PC-3 (cell line): Measurements from ENCODE around the gene SPRYD4. TPM values are rescaled to one million over a fixed set of nuclear protein-coding genes. Genes with fewer than 3 reads are reported as not detected.

Source experiments
- ATAC-seq: fragments of 200-7000 bp; cut with Tn5 transposase; 2 replicates; pipeline ENCODE4 v1.9.1; 2020; ENCODE audit warnings: mild to moderate bottlenecking, moderate library complexity
- Bru-seq: library from RNA; stranded (reverse); fragments of 400-500 nt; gene quantifications from one replicate; lab custom pipeline; 2021; lab: Mats Ljungman, UMichigan
- BruChase-seq, 2 experiments: library from RNA; stranded (reverse); fragments of 400-500 nt; gene quantifications; one replicate each; lab custom pipeline; 2021; lab: Mats Ljungman, UMichigan
- BruUV-seq: library from RNA; stranded (reverse); fragments of 400-500 nt; replicated peaks from 2 replicates; lab custom pipeline; 2021; lab: Mats Ljungman, UMichigan
- CTCF ChIA-PET: fragments of 300-600 bp; sonication (Branson Sonifier 250); formaldehyde crosslinking; loops from one replicate; lab custom pipeline; 2022; ENCODE audit warnings: antibody characterized with exemption; lab: Charles Lee
- POLR2A ChIA-PET: fragments of 300-600 bp; sonication (Branson Sonifier 250); formaldehyde crosslinking; loops from one replicate; lab custom pipeline; 2022; ENCODE audit warnings: antibody characterized with exemption; ENCODE audit not compliant: unreplicated experiment; lab: Charles Lee
- DNase-seq: peaks from one replicate; pipeline ENCODE4 v3.0.0-alpha.2; 2015
- H2AFZ ChIP-seq: fragments of 300-600 bp; sonication (generic); 2 replicates; pipeline ENCODE4 v1.6.0; 2016; ENCODE audit warnings: antibody characterized with exemption, low read length
- H3F3A ChIP-seq: fragments of 300-600 bp; sonication (generic); one replicate; pipeline ENCODE4 v1.6.0; 2017; ENCODE audit warnings: antibody characterized with exemption, low read length, control low read depth, mild to moderate bottlenecking; ENCODE audit not compliant: unreplicated experiment
- H3K27ac ChIP-seq: fragments of 300-600 bp; sonication (generic); 2 replicates; pipeline ENCODE4 v1.5.1; 2016; ENCODE audit warnings: mild to moderate bottlenecking, low read length
- H3K27me3 ChIP-seq: fragments of 300-600 bp; sonication (generic); 2 replicates; pipeline ENCODE4 v1.6.1; 2016; ENCODE audit warnings: low read length, mixed read lengths
- H3K36me3 ChIP-seq: fragments of 300-600 bp; sonication (generic); 2 replicates; pipeline ENCODE4 v1.6.1; 2016; ENCODE audit warnings: low read depth, mixed run types, low read length, mixed read lengths
- H3K4me1 ChIP-seq: fragments of 300-600 bp; sonication (generic); 2 replicates; pipeline ENCODE4 v1.5.1; 2016; ENCODE audit warnings: low read length; ENCODE audit not compliant: insufficient read depth
- H3K4me2 ChIP-seq: fragments of 300-600 bp; sonication (generic); 2 replicates; pipeline ENCODE4 v1.6.0; 2016; ENCODE audit warnings: low read length
- H3K4me3 ChIP-seq: fragments of 300-600 bp; sonication (generic); 2 replicates; pipeline ENCODE4 v1.5.1; 2016; ENCODE audit warnings: mild to moderate bottlenecking, low read length, mixed read lengths
- H3K79me2 ChIP-seq: fragments of 300-600 bp; sonication (generic); 2 replicates; pipeline ENCODE4 v1.6.1; 2017; ENCODE audit warnings: low read length, mixed read lengths
- H3K9ac ChIP-seq: fragments of 300-600 bp; sonication (generic); 2 replicates; pipeline ENCODE4 v1.6.0; 2016; ENCODE audit warnings: mild to moderate bottlenecking, low read length
- H3K9me2 ChIP-seq: fragments of 300-600 bp; sonication (generic); replicated peaks from 2 replicates; pipeline ENCODE4 v1.6.1; 2016; ENCODE audit warnings: mixed run types, low read length, mixed read lengths
- H3K9me3 ChIP-seq: fragments of 300-600 bp; sonication (generic); 2 replicates; pipeline ENCODE4 v1.6.1; 2016; ENCODE audit warnings: low read length, mixed read lengths
- H4K20me1 ChIP-seq: fragments of 300-600 bp; sonication (generic); 2 replicates; pipeline ENCODE4 v1.6.1; 2016; ENCODE audit warnings: low read length, mixed read lengths
- CTCF ChIP-seq: fragments of 300-600 bp; sonication (generic); conservative IDR thresholded peaks from 2 replicates; pipeline ENCODE4 v1.5.1; 2017; ENCODE audit warnings: antibody characterized with exemption, low read depth, mild to moderate bottlenecking, low read length
- EZH2 ChIP-seq: fragments of 300-600 bp; sonication (generic); IDR thresholded peaks from one replicate; pipeline ENCODE4 v1.6.1; 2017; ENCODE audit warnings: antibody characterized with exemption, mild to moderate bottlenecking, low read length; ENCODE audit not compliant: unreplicated experiment
- EZH2phosphoT487 ChIP-seq: fragments of 300-600 bp; sonication (generic); IDR thresholded peaks from 2 replicates; pipeline ENCODE4 v1.6.1; 2018; ENCODE audit warnings: mild to moderate bottlenecking, antibody characterized with exemption, low read length, borderline replicate concordance
- intact Hi-C: fragments of 100-400 bp; cut with micrococcal nuclease; formaldehyde crosslinking; loops from 2 replicates; pipeline ENCODE4 v1.9.0; 2023
- long read RNA-seq: library from polyadenylated mRNA; unstranded; transcript quantifications from one replicate; pipeline ENCODE4 v2.0.0, GENCODE V29; 2021; ENCODE audit not compliant: unreplicated experiment
- total RNA-seq: library from RNA; depleted of rRNA; stranded (reverse); fragments of >200 nt; gene quantifications from 2 replicates; pipeline ENCODE4 v1.2.3, GENCODE V29; 2014; rRNA removed

The SPRYD4 gene
- total RNA-seq: 3.4 and 3.7 TPM in 2 replicates
- Bru-seq, nascent RNA: percentile 83 among the genes with signal in this experiment
- percentile 78 among the genes with signal in this experiment for BruChase-seq, experiment 1, labeled RNA remaining after a 6-hour chase
- BruChase-seq, experiment 2, labeled RNA remaining after a 2-hour chase: percentile 77 among the genes with signal in this experiment
- long read RNA-seq, full-length matches to known transcripts: 9 of 14 reads
- long read RNA-seq, partial matches to known transcripts: 0 of 14 reads
- long read RNA-seq, other reads (novel, unspliced or antisense): 5 of 14 reads

- BruUV-seq: TSS peak; percentile 63
- peak; percentile 87 for ATAC-seq
Observed at GRCh38 chr12:56468216-56469006, at the start of gene SPRYD4. SPRYD4 (plus strand) TSS chr12:56468578; CDS start chr12:56468592, 14 bp downstream.

GRCh38 chr12:56420411-56420810, 48.0 kb upstream of the SPRYD4 start:
- Histone ChIP-seq H4K20me1 (no peaks in the 10 kb centered on the region), H3K9ac (no peak overlapping the region), H3K36me3 (peaks cover 32% of the 10 kb centered on the region), H3K4me3 (no peak overlapping the region), H3F3A (no peaks in the 10 kb centered on the region), H3K4me2 (no peak overlapping the region), H3K9me3 (no peaks in the 10 kb centered on the region), H3K9me2 (no peaks in the 10 kb centered on the region), H3K27ac (no peak overlapping the region), H3K27me3 (no peaks in the 10 kb centered on the region), H2AFZ (no peak overlapping the region), H3K4me1 (no peaks in the 10 kb centered on the region), H3K79me2 (no peaks in the 10 kb centered on the region)
- POLR2A ChIA-PET: no interaction called here
- intact Hi-C loops: no loop called here
- no TSS peak for BruUV-seq
- DNase-seq: no peak
- CTCF ChIA-PET: no interaction called here
- no peak for TF ChIP-seq EZH2phosphoT487
- TF ChIP-seq EZH2: no peak
- no peak for TF ChIP-seq CTCF
- no peak for ATAC-seq

More at GRCh38 chr12:56468216-56469006, at the start of gene SPRYD4:
- no peaks in the 10 kb centered on the region for H3K9me3 ChIP-seq
- H3K4me3 ChIP-seq: peak within 1 kb of the TSS; percentile 97
- ChIA-PET POLR2A (no interaction called here), CTCF (no interaction called here)
- H2AFZ ChIP-seq: peak within 1 kb of the TSS; percentile 94
- no peaks in the 10 kb centered on the region for H3K36me3 ChIP-seq
- no peaks in the 10 kb centered on the region for H3K9me2 ChIP-seq
- H3K4me1 ChIP-seq: peaks cover 17% of the 10 kb centered on the region
- peak within 1 kb of the TSS; percentile 76 for H3K27ac ChIP-seq
- peak; percentile 94 for DNase-seq
- no peaks in the 10 kb centered on the region for H3F3A ChIP-seq
- peak within 1 kb of the TSS; percentile 97 for H3K4me2 ChIP-seq
- TF ChIP-seq EZH2phosphoT487 (no peak), CTCF (peak; percentile 64), EZH2 (no peak)
- no peaks in the 10 kb centered on the region for H4K20me1 ChIP-seq
- H3K9ac ChIP-seq: peak within 1 kb of the TSS; percentile 99
- no peaks in the 10 kb centered on the region for H3K27me3 ChIP-seq
- intact Hi-C loops: loop anchor here (10.0 kb wide), 1 partner anchor 274 kb away; no protein-coding TSS in a partner anchor
- peaks cover 31% of the 10 kb centered on the region for H3K79me2 ChIP-seq
